DOHH2 (cell line): Measurements from ENCODE around the gene HLA-F.

Experiments used
- CTCF ChIP-seq: fragments of 200-600 bp; sonication (generic); IDR thresholded peaks from one replicate; pipeline ENCODE4 v1.5.1; 2014; ENCODE audit warnings: antibody characterized with exemption, mild to moderate bottlenecking, low read depth, low read length; ENCODE audit not compliant: poor library complexity, severe bottlenecking
- EZH2phosphoT487 ChIP-seq: fragments of 200-600 bp; sonication (generic); IDR thresholded peaks from 2 replicates; pipeline ENCODE4 v1.6.1; 2017; ENCODE audit warnings: borderline replicate concordance, mild to moderate bottlenecking, antibody characterized with exemption, low read length, moderate library complexity, mixed read lengths

GRCh38 chr6:29749308-29749662 is 26.1 kb downstream of the HLA-F start:
- TF ChIP-seq CTCF (no peak), EZH2phosphoT487 (no peak)
